ENCODE results near the gene LRRC53.

Gene LRRC53

GRCh38 chr1:74498901-74499300 lies 13.5 kb downstream of the LRRC53 start:
- H3K4me3 ChIP-seq (ENCODE audit: low read depth in 1 of 2, low read length in 2 of 2), result no peak overlapping the region
- H3K4me1 ChIP-seq (ENCODE audit: control insufficient read depth in 1 of 2, insufficient read depth in 2 of 2, low read length in 2 of 2), result no peaks in the 10 kb centered on the region
- no peaks in the 10 kb centered on the region for H3K27me3 ChIP-seq (ENCODE audit: control insufficient read depth in 1 of 2, insufficient read depth in 2 of 2, low read length in 2 of 2)
- no peaks in the 10 kb centered on the region for H3K36me3 ChIP-seq (ENCODE audit: control insufficient read depth in 1 of 2, insufficient read depth in 2 of 2, low read length in 2 of 2)
- no peak overlapping the region for H3K9ac ChIP-seq (ENCODE audit: low read depth in 1 of 2, low read length in 2 of 2)
- no peak overlapping the region for H3K27ac ChIP-seq (ENCODE audit: low read depth, low read length)
- H3K9me3 ChIP-seq (ENCODE audit: control insufficient read depth in 1 of 2, low read length in 2 of 2), result no peaks in the 10 kb centered on the region

- Histone ChIP-seq H3K9me3 (ENCODE audit: control insufficient read depth in 1 of 2, low read length in 2 of 2) (no peaks in the 10 kb centered on the region), H3K27me3 (ENCODE audit: control insufficient read depth in 1 of 2, insufficient read depth in 2 of 2, low read length in 2 of 2) (no peaks in the 10 kb centered on the region), H3K36me3 (ENCODE audit: control insufficient read depth in 1 of 2, insufficient read depth in 2 of 2, low read length in 2 of 2) (no peaks in the 10 kb centered on the region), H3K4me3 (ENCODE audit: low read depth in 1 of 2, low read length in 2 of 2) (no peak overlapping the region), H3K27ac (ENCODE audit: low read depth, low read length) (no peak overlapping the region), H3K9ac (ENCODE audit: low read depth in 1 of 2, low read length in 2 of 2) (no peak overlapping the region), H3K4me1 (ENCODE audit: control insufficient read depth in 1 of 2, insufficient read depth in 2 of 2, low read length in 2 of 2) (no peaks in the 10 kb centered on the region)
Measured at GRCh38 chr1:74496669-74497068, 15.7 kb downstream of the LRRC53 start.

GRCh38 chr1:74486036-74486435 lies 26.4 kb downstream of the LRRC53 start:
- Histone ChIP-seq H3K27me3 (ENCODE audit: control insufficient read depth in 1 of 2, insufficient read depth in 2 of 2, low read length in 2 of 2) (no peaks in the 10 kb centered on the region), H3K4me1 (ENCODE audit: control insufficient read depth in 1 of 2, insufficient read depth in 2 of 2, low read length in 2 of 2) (no peaks in the 10 kb centered on the region), H3K36me3 (ENCODE audit: control insufficient read depth in 1 of 2, insufficient read depth in 2 of 2, low read length in 2 of 2) (no peaks in the 10 kb centered on the region), H3K4me3 (ENCODE audit: low read depth in 1 of 2, low read length in 2 of 2) (no peak overlapping the region), H3K27ac (ENCODE audit: low read depth, low read length) (no peak overlapping the region), H3K9me3 (ENCODE audit: control insufficient read depth in 1 of 2, low read length in 2 of 2) (no peaks in the 10 kb centered on the region), H3K9ac (ENCODE audit: low read depth in 1 of 2, low read length in 2 of 2) (no peak overlapping the region)

- Histone ChIP-seq H3K4me1 (ENCODE audit: control insufficient read depth in 1 of 2, insufficient read depth in 2 of 2, low read length in 2 of 2) (no peaks in the 10 kb centered on the region), H3K27ac (ENCODE audit: low read depth, low read length) (no peak overlapping the region), H3K27me3 (ENCODE audit: control insufficient read depth in 1 of 2, insufficient read depth in 2 of 2, low read length in 2 of 2) (no peaks in the 10 kb centered on the region), H3K9me3 (ENCODE audit: control insufficient read depth in 1 of 2, low read length in 2 of 2) (no peaks in the 10 kb centered on the region), H3K9ac (ENCODE audit: low read depth in 1 of 2, low read length in 2 of 2) (no peak overlapping the region), H3K4me3 (ENCODE audit: low read depth in 1 of 2, low read length in 2 of 2) (no peak overlapping the region), H3K36me3 (ENCODE audit: control insufficient read depth in 1 of 2, insufficient read depth in 2 of 2, low read length in 2 of 2) (no peaks in the 10 kb centered on the region)
Measured at GRCh38 chr1:74485622-74486021, 26.8 kb downstream of the LRRC53 start.

GRCh38 chr1:74481607-74482006 lies 30.8 kb downstream of the LRRC53 start:
- Histone ChIP-seq H3K9ac (ENCODE audit: low read depth in 1 of 2, low read length in 2 of 2) (no peak overlapping the region), H3K36me3 (ENCODE audit: control insufficient read depth in 1 of 2, insufficient read depth in 2 of 2, low read length in 2 of 2) (no peaks in the 10 kb centered on the region), H3K27me3 (ENCODE audit: control insufficient read depth in 1 of 2, insufficient read depth in 2 of 2, low read length in 2 of 2) (no peaks in the 10 kb centered on the region), H3K27ac (ENCODE audit: low read depth, low read length) (no peak overlapping the region), H3K4me1 (ENCODE audit: control insufficient read depth in 1 of 2, insufficient read depth in 2 of 2, low read length in 2 of 2) (no peaks in the 10 kb centered on the region), H3K9me3 (ENCODE audit: control insufficient read depth in 1 of 2, low read length in 2 of 2) (no peaks in the 10 kb centered on the region), H3K4me3 (ENCODE audit: low read depth in 1 of 2, low read length in 2 of 2) (no peak overlapping the region)

- H3K27me3 ChIP-seq (ENCODE audit: control insufficient read depth in 1 of 2, insufficient read depth in 2 of 2, low read length in 2 of 2), result no peaks in the 10 kb centered on the region
- no peaks in the 10 kb centered on the region for H3K36me3 ChIP-seq (ENCODE audit: control insufficient read depth in 1 of 2, insufficient read depth in 2 of 2, low read length in 2 of 2)
- no peak overlapping the region for H3K27ac ChIP-seq (ENCODE audit: low read depth, low read length)
- no peaks in the 10 kb centered on the region for H3K9me3 ChIP-seq (ENCODE audit: control insufficient read depth in 1 of 2, low read length in 2 of 2)
- no peaks in the 10 kb centered on the region for H3K4me1 ChIP-seq (ENCODE audit: control insufficient read depth in 1 of 2, insufficient read depth in 2 of 2, low read length in 2 of 2)
- no peak overlapping the region for H3K9ac ChIP-seq (ENCODE audit: low read depth in 1 of 2, low read length in 2 of 2)
- no peak overlapping the region for H3K4me3 ChIP-seq (ENCODE audit: low read depth in 1 of 2, low read length in 2 of 2)
Measured at GRCh38 chr1:74480068-74480467, 32.3 kb downstream of the LRRC53 start.

- no peaks in the 10 kb centered on the region for H3K27me3 ChIP-seq (ENCODE audit: control insufficient read depth in 1 of 2, insufficient read depth in 2 of 2, low read length in 2 of 2)
- H3K36me3 ChIP-seq (ENCODE audit: control insufficient read depth in 1 of 2, insufficient read depth in 2 of 2, low read length in 2 of 2), result no peaks in the 10 kb centered on the region
- no peak overlapping the region for H3K27ac ChIP-seq (ENCODE audit: low read depth, low read length)
- no peaks in the 10 kb centered on the region for H3K4me1 ChIP-seq (ENCODE audit: control insufficient read depth in 1 of 2, insufficient read depth in 2 of 2, low read length in 2 of 2)
- no peak overlapping the region for H3K9ac ChIP-seq (ENCODE audit: low read depth in 1 of 2, low read length in 2 of 2)
- H3K4me3 ChIP-seq (ENCODE audit: low read depth in 1 of 2, low read length in 2 of 2), result no peak overlapping the region
- H3K9me3 ChIP-seq (ENCODE audit: control insufficient read depth in 1 of 2, low read length in 2 of 2), result no peaks in the 10 kb centered on the region
Measured at GRCh38 chr1:74478979-74479378, 33.4 kb downstream of the LRRC53 start.

- Histone ChIP-seq H3K36me3 (ENCODE audit: control insufficient read depth in 1 of 2, insufficient read depth in 2 of 2, low read length in 2 of 2) (no peaks in the 10 kb centered on the region), H3K27ac (ENCODE audit: low read depth, low read length) (no peak overlapping the region), H3K27me3 (ENCODE audit: control insufficient read depth in 1 of 2, insufficient read depth in 2 of 2, low read length in 2 of 2) (no peaks in the 10 kb centered on the region), H3K9me3 (ENCODE audit: control insufficient read depth in 1 of 2, low read length in 2 of 2) (no peaks in the 10 kb centered on the region), H3K4me3 (ENCODE audit: low read depth in 1 of 2, low read length in 2 of 2) (no peak overlapping the region), H3K4me1 (ENCODE audit: control insufficient read depth in 1 of 2, insufficient read depth in 2 of 2, low read length in 2 of 2) (no peaks in the 10 kb centered on the region), H3K9ac (ENCODE audit: low read depth in 1 of 2, low read length in 2 of 2) (no peak overlapping the region)
Measured at GRCh38 chr1:74474585-74474984, 37.8 kb downstream of the LRRC53 start.

- Histone ChIP-seq H3K36me3 (ENCODE audit: control insufficient read depth in 1 of 2, insufficient read depth in 2 of 2, low read length in 2 of 2) (no peaks in the 10 kb centered on the region), H3K4me1 (ENCODE audit: control insufficient read depth in 1 of 2, insufficient read depth in 2 of 2, low read length in 2 of 2) (no peaks in the 10 kb centered on the region), H3K9ac (ENCODE audit: low read depth in 1 of 2, low read length in 2 of 2) (no peak overlapping the region), H3K9me3 (ENCODE audit: control insufficient read depth in 1 of 2, low read length in 2 of 2) (no peaks in the 10 kb centered on the region), H3K27me3 (ENCODE audit: control insufficient read depth in 1 of 2, insufficient read depth in 2 of 2, low read length in 2 of 2) (no peaks in the 10 kb centered on the region), H3K4me3 (ENCODE audit: low read depth in 1 of 2, low read length in 2 of 2) (no peak overlapping the region), H3K27ac (ENCODE audit: low read depth, low read length) (no peak overlapping the region)
Measured at GRCh38 chr1:74471470-74471869, 40.9 kb downstream of the LRRC53 start.

GRCh38 chr1:74470936-74471335 lies 41.5 kb downstream of the LRRC53 start:
- H3K4me1 ChIP-seq (ENCODE audit: control insufficient read depth in 1 of 2, insufficient read depth in 2 of 2, low read length in 2 of 2), result no peaks in the 10 kb centered on the region
- no peaks in the 10 kb centered on the region for H3K9me3 ChIP-seq (ENCODE audit: control insufficient read depth in 1 of 2, low read length in 2 of 2)
- no peak overlapping the region for H3K4me3 ChIP-seq (ENCODE audit: low read depth in 1 of 2, low read length in 2 of 2)
- no peak overlapping the region for H3K27ac ChIP-seq (ENCODE audit: low read depth, low read length)
- no peaks in the 10 kb centered on the region for H3K36me3 ChIP-seq (ENCODE audit: control insufficient read depth in 1 of 2, insufficient read depth in 2 of 2, low read length in 2 of 2)
- H3K9ac ChIP-seq (ENCODE audit: low read depth in 1 of 2, low read length in 2 of 2), result no peak overlapping the region
- no peaks in the 10 kb centered on the region for H3K27me3 ChIP-seq (ENCODE audit: control insufficient read depth in 1 of 2, insufficient read depth in 2 of 2, low read length in 2 of 2)

GRCh38 chr1:74470251-74470650 lies 42.2 kb downstream of the LRRC53 start:
- Histone ChIP-seq H3K9me3 (ENCODE audit: control insufficient read depth in 1 of 2, low read length in 2 of 2) (no peaks in the 10 kb centered on the region), H3K9ac (ENCODE audit: low read depth in 1 of 2, low read length in 2 of 2) (no peak overlapping the region), H3K4me3 (ENCODE audit: low read depth in 1 of 2, low read length in 2 of 2) (no peak overlapping the region), H3K36me3 (ENCODE audit: control insufficient read depth in 1 of 2, insufficient read depth in 2 of 2, low read length in 2 of 2) (no peaks in the 10 kb centered on the region), H3K4me1 (ENCODE audit: control insufficient read depth in 1 of 2, insufficient read depth in 2 of 2, low read length in 2 of 2) (no peaks in the 10 kb centered on the region), H3K27me3 (ENCODE audit: control insufficient read depth in 1 of 2, insufficient read depth in 2 of 2, low read length in 2 of 2) (no peaks in the 10 kb centered on the region), H3K27ac (ENCODE audit: low read depth, low read length) (no peak overlapping the region)

Measured in duodenal mucosa (tissue), 2 donors.